Panc1 (cell line): Measurements from ENCODE around the gene EHBP1L1. TPM values are rescaled to one million over a fixed set of nuclear protein-coding genes. Genes with fewer than 3 reads are reported as not detected.

ENCODE experiments used
- ATAC-seq: fragments of 200-7000 bp; cut with Tn5 transposase; 2 replicates; pipeline ENCODE4 v1.9.1; 2020; ENCODE audit warnings: mild to moderate bottlenecking, moderate library complexity
- BruUV-seq: library from RNA; stranded (reverse); fragments of 400-500 nt; replicated peaks from 2 replicates; lab custom pipeline; 2021; lab: Mats Ljungman, UMichigan
- CTCF ChIA-PET: fragments of 300-600 bp; sonication (Branson Sonifier 250); formaldehyde crosslinking; loops from one replicate; lab custom pipeline; 2022; ENCODE audit warnings: antibody characterized with exemption; lab: Charles Lee
- POLR2A ChIA-PET: fragments of 300-600 bp; sonication (Branson Sonifier 250); formaldehyde crosslinking; loops from one replicate; lab custom pipeline; 2022; ENCODE audit warnings: antibody characterized with exemption; lab: Charles Lee
- DNase-seq: peaks from one replicate; pipeline ENCODE4 v3.0.0-alpha.2; 2010; ENCODE audit warnings: low read depth, low spot score
- H3K27ac ChIP-seq: 2 replicates; pipeline ENCODE4 v1.5.1; 2011; ENCODE audit warnings: mild to moderate bottlenecking, low read length, inconsistent platforms
- H3K27me3 ChIP-seq: fragments of 200-500 bp; sonication (Bioruptor generic); 2 replicates; pipeline ENCODE4 v1.6.0; 2014; ENCODE audit warnings: low read length, inconsistent platforms; ENCODE audit not compliant: control insufficient read depth, insufficient read depth
- H3K36me3 ChIP-seq: fragments of 200-500 bp; sonication (Bioruptor generic); 2 replicates; pipeline ENCODE4 v1.5.1; 2014; ENCODE audit warnings: inconsistent platforms, mild to moderate bottlenecking, low read length, moderate library complexity; ENCODE audit not compliant: control insufficient read depth, insufficient read depth
- H3K4me1 ChIP-seq: 2 replicates; pipeline ENCODE4 v1.5.1; 2011; ENCODE audit warnings: inconsistent platforms, mild to moderate bottlenecking, low read length, moderate library complexity; ENCODE audit not compliant: control insufficient read depth, insufficient read depth
- H3K4me3 ChIP-seq, 2 experiments: 2 replicates each; pipeline ENCODE4 v1.5.1; 2011 to 2012; ENCODE audit warnings: low read depth in 2 of 2, low read length in 2 of 2, mild to moderate bottlenecking in 2 of 2, inconsistent platforms in 1 of 2, moderate library complexity in 1 of 2
- H3K9me3 ChIP-seq: fragments of 200-500 bp; sonication (Bioruptor generic); 2 replicates; pipeline ENCODE4 v1.5.1; 2014; ENCODE audit warnings: low read depth, mild to moderate bottlenecking, inconsistent platforms, low read length, moderate library complexity; ENCODE audit not compliant: control insufficient read depth, insufficient read depth
- CTCF ChIP-seq: fragments of 450-650 bp; IDR thresholded peaks from 2 replicates; pipeline ENCODE4 v1.5.1; 2017; ENCODE audit warnings: mild to moderate bottlenecking
- POLR2AphosphoS5 ChIP-seq: IDR thresholded peaks from 2 replicates; pipeline ENCODE4 v1.6.1; 2012; ENCODE audit warnings: mild to moderate bottlenecking, low read depth, low read length, moderate library complexity
- REST ChIP-seq, 2 experiments: IDR thresholded peaks; 2 replicates each; pipeline ENCODE4 v1.6.1; 2011 to 2012; ENCODE audit warnings: low read depth in 2 of 2, control low read depth in 1 of 2, low read length in 1 of 2, mild to moderate bottlenecking in 1 of 2, moderate library complexity in 1 of 2; ENCODE audit not compliant: insufficient read depth in 1 of 2
- SIN3A ChIP-seq: IDR thresholded peaks from 2 replicates; pipeline ENCODE4 v1.6.1; 2012; ENCODE audit warnings: low read depth, mild to moderate bottlenecking, low read length, moderate library complexity, borderline replicate concordance; ENCODE audit not compliant: insufficient read depth
- TCF7L2 ChIP-seq: IDR thresholded peaks from 2 replicates; pipeline ENCODE4 v1.6.1; 2011; ENCODE audit warnings: mild to moderate bottlenecking, low read depth, low read length, inconsistent platforms
- in situ Hi-C: cut with HindIII; loops from 2 replicates; pipeline ENCODE4 v1.10.0; 2016; ENCODE audit warnings: low sequenced_read_pairs, low pct_unique_long_range_greater_than_20kb
- intact Hi-C: fragments of 100-400 bp; cut with micrococcal nuclease; formaldehyde crosslinking; loops from one replicate; pipeline ENCODE4 v1.10.0; 2022; ENCODE audit not compliant: unreplicated experiment
- total RNA-seq: library from RNA; stranded (reverse); gene quantifications from one replicate; pipeline ENCODE4 v1.2.1, GENCODE V29; 2021; ENCODE audit not compliant: unreplicated experiment

The EHBP1L1 gene
- total RNA-seq, 1 experiment from 2014 or later, result 108 TPM

GRCh38 chr11:65581928-65582327 lies 6.1 kb downstream of the EHBP1L1 start:
- TF ChIP-seq POLR2AphosphoS5 (no peak), SIN3A (no peak), CTCF (no peak), REST (IDR thresholded peaks at IDR 0.05; ENCODE audit: insufficient read depth in 1 of 2, low read depth in 2 of 2, low read length in 1 of 2) (no peak), TCF7L2 (no peak)
- ChIA-PET CTCF (no interaction called here), POLR2A (no interaction called here)
- Histone ChIP-seq H3K27ac (no peak overlapping the region), H3K4me3 (no peak overlapping the region), H3K4me1 (peaks cover 21% of the 10 kb centered on the region), H3K27me3 (no peaks in the 10 kb centered on the region), H3K9me3 (no peaks in the 10 kb centered on the region), H3K36me3 (peaks cover 3% of the 10 kb centered on the region; the same call in 1 of the 2 replicates)
- ATAC-seq (no peak), DNase-seq (no peak)
- in situ Hi-C loops, result no loop called here
- BruUV-seq, result no TSS peak
- intact Hi-C loops, result no loop called here

DNA sequence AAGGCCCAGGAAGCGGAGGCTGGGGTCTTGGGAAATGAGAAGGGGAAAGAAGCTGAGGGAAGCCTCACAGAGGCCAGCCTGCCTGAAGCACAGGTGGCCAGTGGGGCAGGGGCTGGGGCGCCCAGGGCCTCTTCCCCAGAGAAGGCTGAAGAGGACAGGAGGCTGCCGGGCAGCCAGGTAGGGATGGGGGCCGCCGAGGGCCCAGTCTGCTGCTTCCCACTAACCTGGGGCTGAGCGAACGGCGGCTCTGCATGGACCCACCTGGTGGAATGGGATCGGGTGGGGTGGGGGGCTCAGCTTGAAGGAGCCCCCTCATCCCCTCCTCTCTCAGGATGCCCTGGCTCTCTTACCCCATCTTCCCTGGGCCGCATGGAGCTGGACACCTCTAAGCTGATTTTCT lies 7.7 kb downstream of the EHBP1L1 start:
- Histone ChIP-seq H3K4me3 (no peak overlapping the region), H3K4me1 (peaks cover 16% of the 10 kb centered on the region), H3K9me3 (no peaks in the 10 kb centered on the region), H3K27ac (no peak overlapping the region), H3K36me3 (peaks cover 3% of the 10 kb centered on the region; the same call in 1 of the 2 replicates), H3K27me3 (no peaks in the 10 kb centered on the region)
- intact Hi-C loops (no loop called here), in situ Hi-C loops (no loop called here)
- no peak for DNase-seq
- TF ChIP-seq CTCF (no peak), REST (IDR thresholded peaks at IDR 0.05; ENCODE audit: insufficient read depth in 1 of 2, low read depth in 2 of 2, low read length in 1 of 2) (no peak), TCF7L2 (no peak), POLR2AphosphoS5 (no peak), SIN3A (no peak)
- CTCF ChIA-PET, result no interaction called here
- no peak for ATAC-seq
- BruUV-seq, result no TSS peak
- POLR2A ChIA-PET, result interaction anchor here (0.5 to 0.8 kb wide), 2 partner anchors 43 to 53 kb away, joined by 3 to 8 read pairs; no protein-coding TSS in a partner anchor
